COLO668 (cell line): ENCODE measurements around the gene C5orf47.

Experiments
- DNase-seq: peaks from one replicate; lab custom pipeline; 2025; ENCODE audit not compliant: unreplicated experiment; lab: John Stamatoyannopoulos, UW

C5orf47 gene

GRCh38 chr5:173988554-173989431 is at the start of gene C5orf47:
C5orf47 (plus strand) TSS chr5:173989170; CDS start chr5:173989264, 94 bp downstream.
- no peak for DNase-seq

- no peak for DNase-seq
These were observed 48.7 kb upstream of the C5orf47 start for GRCh38 chr5:173940269-173940668.

GRCh38 chr5:173941102-173941501 is 47.9 kb upstream of the C5orf47 start:
- no peak for DNase-seq

- DNase-seq, result peak; percentile 2
These were observed 47.1 kb upstream of the C5orf47 start for GRCh38 chr5:173941758-173942401.

DNA sequence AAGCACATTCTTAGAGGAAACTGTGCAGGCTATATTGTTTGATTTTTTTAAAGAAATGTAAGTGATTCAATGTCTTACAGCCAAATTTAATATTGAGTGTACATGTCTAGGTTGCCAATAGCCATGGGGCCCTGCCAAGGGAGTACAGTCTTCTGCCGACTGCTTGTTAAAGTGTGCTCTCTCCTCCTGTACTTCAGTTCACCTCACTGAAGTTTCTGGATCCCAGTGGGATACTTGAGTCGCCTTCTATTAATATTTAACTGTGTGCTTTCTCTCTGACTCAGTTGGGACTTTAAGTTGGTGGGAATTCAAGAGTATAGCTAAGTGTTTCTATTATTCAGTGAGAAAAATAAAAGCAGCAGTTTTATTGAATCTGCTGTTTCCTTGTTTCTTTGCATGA is 44.5 kb upstream of the C5orf47 start:
- DNase-seq, result no peak

GRCh38 chr5:173945160-173945559 is 43.8 kb upstream of the C5orf47 start:
- no peak for DNase-seq

DNA sequence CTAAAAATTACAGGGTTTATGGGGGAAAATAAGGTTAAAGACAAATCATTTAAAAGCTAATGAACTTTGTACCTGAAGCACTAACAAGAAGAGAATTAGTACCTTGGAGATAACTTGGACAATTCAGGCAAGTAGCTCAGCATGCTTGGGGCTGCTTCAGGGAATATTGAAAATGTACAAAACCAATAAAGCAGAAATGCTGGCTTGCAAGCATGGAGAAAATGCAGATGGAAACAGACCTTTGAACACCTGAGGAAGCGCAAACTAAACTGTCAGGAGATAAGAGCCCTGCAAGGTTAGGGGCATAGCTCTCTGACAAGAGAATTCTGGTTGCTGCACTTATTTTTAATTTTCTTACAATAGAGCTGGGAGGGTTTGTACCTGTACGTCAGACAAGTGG is 42.6 kb upstream of the C5orf47 start:
- DNase-seq, result no peak

DNA sequence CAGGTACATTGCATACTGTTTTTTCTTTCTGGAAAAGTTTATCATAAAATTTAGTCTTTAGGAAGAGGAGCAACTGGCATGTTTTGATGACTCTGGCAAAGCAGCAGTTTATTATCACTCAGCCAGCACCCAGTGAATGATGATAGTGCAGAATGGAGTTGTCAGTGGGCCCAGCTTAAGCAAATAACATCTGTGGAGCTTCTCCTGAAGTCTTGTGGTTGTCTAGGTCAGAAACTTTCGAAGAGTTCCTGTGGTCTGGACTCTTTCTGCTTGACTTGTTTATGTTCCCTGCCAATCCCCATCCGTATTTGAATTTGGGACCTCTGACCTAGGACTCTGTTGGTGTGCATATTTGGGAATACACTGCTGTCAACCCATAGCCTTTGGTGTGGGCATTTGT is 38.1 kb upstream of the C5orf47 start:
- DNase-seq, result no peak

DNA sequence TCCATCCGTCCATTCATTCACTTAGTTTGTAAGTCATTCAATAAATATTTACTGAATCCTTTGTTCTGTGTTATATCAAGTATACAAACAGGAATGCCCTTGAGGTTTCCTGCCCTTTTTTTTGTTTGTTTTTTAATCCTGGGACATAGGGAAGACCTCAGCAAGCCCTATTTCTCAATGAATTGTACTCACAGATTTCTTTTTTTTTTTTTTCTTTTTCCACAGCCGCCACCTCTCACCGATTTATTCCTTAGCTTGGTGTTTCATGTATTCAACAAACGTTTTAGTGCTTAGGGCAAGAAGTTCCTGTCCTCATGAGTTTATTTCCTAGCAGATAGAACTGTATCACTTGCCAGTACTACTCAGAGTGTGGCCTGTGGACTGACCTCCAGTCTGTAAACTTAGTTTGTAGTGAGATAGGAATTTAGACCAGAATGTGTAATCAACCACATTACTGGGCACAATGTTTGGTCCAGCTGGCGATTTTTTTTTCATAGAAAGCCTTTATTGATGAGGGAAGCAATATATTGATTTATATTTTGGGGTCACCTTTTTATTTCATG is 35.4 kb upstream of the C5orf47 start:
- no peak for DNase-seq

DNA sequence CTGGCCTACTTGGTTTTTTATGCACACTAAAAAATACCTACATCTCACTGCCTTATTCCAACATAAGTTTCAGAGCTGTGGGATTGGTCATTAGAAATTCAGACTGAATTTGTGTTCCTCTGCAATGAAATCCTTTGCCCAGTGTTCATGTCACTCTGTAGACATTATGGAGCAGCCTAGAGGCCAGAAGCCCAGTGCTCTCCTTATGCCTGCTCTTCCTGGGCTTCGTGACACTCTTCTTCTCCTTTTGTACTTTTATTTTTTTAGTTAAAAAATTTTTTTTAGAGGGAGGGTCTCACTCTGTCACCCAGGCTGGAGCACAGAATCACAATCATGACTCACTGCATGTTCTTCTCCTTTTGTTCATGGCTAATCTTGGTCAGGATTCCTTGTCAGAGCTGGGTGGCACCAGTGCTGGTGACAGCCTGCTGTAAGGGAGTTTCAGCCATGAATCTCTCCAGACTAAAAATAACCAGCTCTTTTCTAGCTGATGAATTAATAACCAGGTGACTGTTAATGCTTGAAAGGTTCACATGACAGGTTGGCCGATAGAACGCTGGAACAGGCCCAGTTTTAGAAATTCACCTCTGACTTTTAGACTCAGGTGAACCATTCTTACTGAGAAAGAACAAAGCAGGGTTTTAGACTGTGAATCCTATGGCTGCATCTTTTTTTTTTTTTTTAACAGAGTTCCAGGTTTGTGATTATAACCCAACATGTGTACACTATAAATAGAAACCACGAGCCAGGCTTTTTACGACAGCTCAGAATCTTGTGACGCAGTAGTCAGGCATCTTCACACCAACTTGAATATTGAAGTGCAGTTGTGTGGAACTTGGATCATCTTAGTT is 34.1 kb upstream of the C5orf47 start:
- no peak for DNase-seq

DNA sequence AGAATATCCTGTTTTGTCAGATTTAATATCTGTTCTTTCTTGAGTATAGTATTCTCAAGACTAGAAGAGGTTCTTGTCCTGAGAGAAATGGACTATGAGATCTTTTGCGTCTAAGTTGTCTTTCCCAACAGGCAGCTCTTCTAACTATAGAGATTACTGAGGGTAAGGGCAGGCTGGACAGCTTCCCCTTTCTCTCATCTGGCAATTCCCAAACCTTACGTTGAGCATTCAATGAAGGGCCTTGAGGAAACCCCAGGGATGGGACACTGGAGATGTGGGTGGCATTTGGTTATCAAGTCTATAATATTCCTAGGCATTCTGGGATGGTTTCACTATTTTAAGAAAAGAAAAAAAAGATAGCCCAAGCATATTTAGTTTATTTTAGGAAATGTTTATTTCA is 28.0 kb upstream of the C5orf47 start:
- no peak for DNase-seq

DNA sequence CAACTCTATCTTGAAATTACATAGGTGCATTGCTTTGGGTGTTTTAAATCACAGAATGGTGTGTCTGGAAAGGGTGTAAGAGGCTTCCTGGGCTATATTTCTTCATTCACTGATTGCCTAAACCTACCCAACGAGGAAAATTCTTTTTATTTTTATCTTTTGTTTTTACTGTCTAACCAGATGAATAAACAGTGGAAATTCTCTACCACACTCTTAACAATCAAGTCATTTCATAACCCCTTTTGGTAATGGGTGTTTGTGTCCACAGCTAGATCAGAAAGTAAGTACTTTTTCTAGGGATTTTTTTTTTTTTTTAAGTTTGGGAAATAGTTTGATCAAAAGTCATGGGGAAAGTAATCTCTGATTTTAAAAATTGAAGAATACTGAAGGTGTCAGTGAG is 27.6 kb upstream of the C5orf47 start:
- DNase-seq, result no peak

- no peak for DNase-seq
These were observed 26.5 kb upstream of the C5orf47 start for GRCh38 chr5:173962436-173962972.

- no peak for DNase-seq
These were observed 25.7 kb upstream of the C5orf47 start for GRCh38 chr5:173963182-173963838.

DNA sequence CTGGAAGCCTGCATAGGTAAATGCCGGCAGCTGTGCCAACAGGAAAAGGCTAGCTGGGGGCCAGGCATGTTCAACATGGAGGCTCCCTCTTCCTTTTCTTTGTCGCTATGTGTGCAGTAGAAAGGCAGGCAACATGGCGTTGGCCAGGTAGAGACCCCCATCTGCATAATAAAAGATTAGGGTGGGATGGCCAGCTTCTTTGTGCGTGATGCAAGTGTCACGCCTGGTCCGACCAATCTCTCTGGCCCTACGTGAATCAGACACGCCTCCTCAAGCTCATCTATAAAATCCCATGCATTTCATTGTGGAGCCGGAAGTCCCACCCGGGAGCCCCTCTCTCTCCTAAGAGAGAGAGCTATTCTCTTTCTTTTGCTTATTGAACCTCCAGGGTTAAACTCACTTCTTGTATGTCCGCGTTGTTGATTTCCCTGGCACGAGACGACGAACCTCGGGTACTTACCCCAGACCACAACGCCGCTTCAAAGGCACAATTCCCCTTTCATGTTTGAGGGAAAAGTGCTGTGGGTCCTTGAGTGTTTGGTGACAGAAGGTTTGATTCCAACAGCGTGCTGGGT is 25.0 kb upstream of the C5orf47 start:
- DNase-seq, result peak; percentile 10

DNA sequence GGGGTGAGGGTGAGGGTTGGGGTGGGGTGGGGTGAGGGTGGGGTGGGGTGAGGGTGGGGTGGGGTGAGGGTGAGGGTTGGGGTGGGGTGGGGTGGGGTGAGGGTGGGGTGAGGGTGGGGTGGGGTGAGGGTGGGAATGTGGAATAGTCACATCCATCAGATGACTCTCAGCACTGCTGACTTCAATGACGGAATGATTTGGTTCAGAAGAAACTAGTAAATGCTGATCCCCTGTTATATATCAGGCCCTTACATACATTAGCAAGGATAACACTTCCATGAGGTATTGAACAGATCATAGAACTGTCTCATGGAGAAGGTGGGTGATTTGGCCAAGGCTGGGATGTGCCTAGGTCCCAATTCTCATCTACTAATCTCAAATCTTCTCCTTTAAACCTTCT is 24.5 kb upstream of the C5orf47 start:
- no peak for DNase-seq

GRCh38 chr5:173967241-173967640 is 21.7 kb upstream of the C5orf47 start:
- DNase-seq, result no peak

- no peak for DNase-seq
These were observed 20.7 kb upstream of the C5orf47 start for GRCh38 chr5:173968154-173968797.

DNA sequence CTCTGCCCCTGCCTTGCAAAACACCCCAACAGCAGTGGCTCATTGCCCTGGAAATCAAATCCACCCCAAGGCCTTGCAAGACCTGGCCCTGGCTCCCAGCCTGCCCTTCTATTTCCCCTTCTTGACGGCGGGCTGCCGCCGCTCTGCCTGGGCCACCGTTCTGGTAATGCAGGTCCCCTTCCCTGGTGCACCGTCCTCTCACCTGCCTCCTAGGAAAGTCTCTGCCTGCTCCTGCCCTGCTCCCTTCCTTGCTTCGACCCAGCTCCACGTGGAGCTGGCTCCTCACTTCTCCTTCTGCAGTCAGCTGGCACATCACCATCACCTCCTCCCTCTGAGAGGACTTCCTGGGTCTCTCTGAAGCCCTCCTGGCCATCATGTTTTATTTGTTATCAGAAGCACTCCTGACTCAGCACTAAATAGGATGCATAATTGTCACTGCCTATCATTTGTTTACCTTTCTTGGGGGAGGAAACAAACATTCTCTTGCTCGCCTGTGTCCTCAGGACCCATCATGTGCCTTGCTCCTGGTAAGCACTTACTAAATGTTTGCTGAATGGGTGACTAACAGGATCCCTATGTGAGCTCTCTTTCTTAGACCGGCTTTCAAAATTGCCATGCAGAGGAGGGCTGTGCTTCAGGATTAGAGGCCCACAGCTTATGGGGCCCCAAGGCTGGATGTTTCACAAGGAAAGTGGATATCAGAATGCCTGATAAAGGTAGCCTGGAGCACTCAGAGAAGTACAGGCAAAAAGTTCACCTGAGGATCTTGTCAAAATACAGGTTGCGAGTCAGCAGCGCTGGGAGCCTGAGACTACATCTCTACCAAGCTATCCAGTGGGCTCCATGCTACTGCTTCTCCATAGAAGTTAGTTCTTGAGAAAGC is 19.6 kb upstream of the C5orf47 start:
- peak; percentile 6 for DNase-seq
